CD14-positive monocyte (primary cell): ENCODE data around the gene PPM1B. TPM values are rescaled to one million over a fixed set of nuclear protein-coding genes. Genes with fewer than 3 reads are reported as not detected.

Experiments used
- DNase-seq, 3 donors: peaks; one replicate each; pipeline ENCODE4 v3.0.0-alpha.2; 2011 to 2022
- H2AFZ ChIP-seq: 2 replicates; pipeline ENCODE4 v1.6.0; 2012; ENCODE audit warnings: mild to moderate bottlenecking, low read depth, low read length, inconsistent platforms; ENCODE audit not compliant: insufficient read depth, poor library complexity, severe bottlenecking
- H3K27ac ChIP-seq, 2 donors: 1 replicate in 1 of 2; 2 replicates in 1 of 2; pipeline ENCODE4 v1.5.1; 2012 to 2013; ENCODE audit warnings: low read length in 2 of 2, control low read depth in 1 of 2, inconsistent platforms in 1 of 2, low read depth in 1 of 2, mild to moderate bottlenecking in 1 of 2
- H3K27me3 ChIP-seq, 2 donors: one replicate each; pipeline versions ENCODE4 v1.6.0 to v1.6.1; 2011 to 2013; ENCODE audit warnings: low read length in 2 of 2; ENCODE audit not compliant: control insufficient read depth in 2 of 2, insufficient read depth in 2 of 2
- H3K36me3 ChIP-seq, 2 donors: replicated peaks in 1 of 2; 1 replicate in 1 of 2; 2 replicates in 1 of 2; pipeline versions ENCODE4 v1.5.1 to v1.6.1; 2012 to 2013; ENCODE audit warnings: low read length in 2 of 2, control low read depth in 1 of 2, inconsistent platforms in 1 of 2, mild to moderate bottlenecking in 1 of 2; ENCODE audit not compliant: insufficient read depth in 2 of 2, control insufficient read depth in 1 of 2
- H3K4me1 ChIP-seq, 2 donors: 1 replicate in 1 of 2; 2 replicates in 1 of 2; pipeline versions ENCODE4 v1.5.1 to v1.6.1; 2012 to 2013; ENCODE audit warnings: low read length in 2 of 2, control low read depth in 1 of 2, inconsistent platforms in 1 of 2, mild to moderate bottlenecking in 1 of 2, moderate library complexity in 1 of 2; ENCODE audit not compliant: insufficient read depth in 2 of 2, control insufficient read depth in 1 of 2
- H3K4me2 ChIP-seq: replicated peaks from 2 replicates; pipeline ENCODE3; 2012; ENCODE audit warnings: low read length, moderate library complexity, mild to moderate bottlenecking; ENCODE audit not compliant: poor library complexity, severe bottlenecking; ENCODE audit errors: extremely low read depth
- H3K4me3 ChIP-seq, 3 experiments: fragments of 200-600 bp in 1 of 3; sonication (generic) in 1 of 3; replicated peaks in 1 of 3; 1 replicate in 2 of 3; 2 replicates in 1 of 3; pipeline ENCODE4 v1.5.1; 2011 to 2013; ENCODE audit warnings: low read length in 3 of 3, mild to moderate bottlenecking in 3 of 3, control low read depth in 2 of 3, low read depth in 2 of 3, inconsistent platforms in 1 of 3, moderate library complexity in 1 of 3
- H3K79me2 ChIP-seq: 2 replicates; pipeline ENCODE4 v1.6.0; 2012; ENCODE audit warnings: mild to moderate bottlenecking, control low read depth, inconsistent platforms, low read length, moderate library complexity; ENCODE audit not compliant: insufficient read depth
- H3K9ac ChIP-seq: 2 replicates; pipeline ENCODE4 v1.6.0; 2017; ENCODE audit warnings: low read length, mild to moderate bottlenecking; ENCODE audit not compliant: insufficient read depth, poor library complexity, severe bottlenecking
- H3K9me3 ChIP-seq, 2 donors: replicated peaks in 1 of 2; 1 replicate in 1 of 2; 2 replicates in 1 of 2; pipeline versions ENCODE4 v1.5.1 to v1.6.1; 2012 to 2013; ENCODE audit warnings: low read length in 2 of 2, control low read depth in 1 of 2; ENCODE audit not compliant: control insufficient read depth in 1 of 2, insufficient read depth in 1 of 2
- H4K20me1 ChIP-seq: 2 replicates; pipeline ENCODE4 v1.6.0; 2012; ENCODE audit warnings: mild to moderate bottlenecking, low read length, control low read depth, moderate library complexity; ENCODE audit not compliant: insufficient read depth
- H3K27ac Mint-ChIP-seq, 7 donors: one replicate each; pipeline ENCODE4 v1.8.0; 2020; ENCODE audit warnings: mild to moderate bottlenecking in 7 of 7, mixed read lengths in 7 of 7, moderate library complexity in 6 of 7, inconsistent platforms in 2 of 7
- H3K27me3 Mint-ChIP-seq, 3 donors: one replicate each; pipeline ENCODE4 v1.8.0; 2021 to 2022; ENCODE audit warnings: low read depth in 3 of 3, mild to moderate bottlenecking in 3 of 3, mixed read lengths in 3 of 3, moderate library complexity in 3 of 3, inconsistent platforms in 1 of 3
- H3K36me3 Mint-ChIP-seq, 2 donors: one replicate each; pipeline ENCODE4 v1.8.0; 2020; ENCODE audit warnings: mixed read lengths in 2 of 2, inconsistent platforms in 1 of 2, mild to moderate bottlenecking in 1 of 2
- H3K4me1 Mint-ChIP-seq: one replicate; pipeline ENCODE4 v1.8.0; 2020; ENCODE audit warnings: mild to moderate bottlenecking, mixed read lengths
- H3K4me3 Mint-ChIP-seq, 2 donors: one replicate each; pipeline ENCODE4 v1.8.0; 2020; ENCODE audit warnings: mild to moderate bottlenecking in 2 of 2, mixed read lengths in 2 of 2, moderate library complexity in 1 of 2
- H3K9me3 Mint-ChIP-seq, 7 donors: one replicate each; pipeline ENCODE4 v1.8.0; 2020 to 2022; ENCODE audit warnings: mixed read lengths in 7 of 7, mild to moderate bottlenecking in 6 of 7, moderate library complexity in 6 of 7, inconsistent platforms in 2 of 7
- CTCF ChIP-seq: fragments of 200-600 bp; IDR thresholded peaks from one replicate; pipeline ENCODE4 v1.8.0; 2022; ENCODE audit warnings: antibody characterized with exemption, mild to moderate bottlenecking
- WGBS: methylation state at CpG from one replicate; pipeline ENCODE4 v1.1.5; 2013; ENCODE audit warnings: missing lambda C conversion rate; ENCODE audit not compliant: insufficient coverage; 5-methylcytosine and 5-hydroxymethylcytosine counted together
- intact Hi-C, 2 donors: fragments of 100-400 bp; cut with micrococcal nuclease; formaldehyde crosslinking; loops; one replicate each; pipeline versions ENCODE4 v1.15.0 to v1.15.1; 2023
- polyA plus RNA-seq, 3 donors: library from polyadenylated mRNA; depleted of rRNA in 1 of 3; unstranded in 2 of 3; stranded (reverse) in 1 of 3; fragments of 300-500 nt in 2 of 3; fragments of >200 nt in 1 of 3; fragmentation: Illumina TruSeq in 2 of 3; gene quantifications; 1 replicate in 2 of 3; 2 replicates in 1 of 3; pipeline ENCODE4 v1.2.3, GENCODE V29; 2012 to 2021

PPM1B gene
- polyA plus RNA-seq, 3 donors, result 17.7 to 34.6 (median 24.9) TPM

DNA sequence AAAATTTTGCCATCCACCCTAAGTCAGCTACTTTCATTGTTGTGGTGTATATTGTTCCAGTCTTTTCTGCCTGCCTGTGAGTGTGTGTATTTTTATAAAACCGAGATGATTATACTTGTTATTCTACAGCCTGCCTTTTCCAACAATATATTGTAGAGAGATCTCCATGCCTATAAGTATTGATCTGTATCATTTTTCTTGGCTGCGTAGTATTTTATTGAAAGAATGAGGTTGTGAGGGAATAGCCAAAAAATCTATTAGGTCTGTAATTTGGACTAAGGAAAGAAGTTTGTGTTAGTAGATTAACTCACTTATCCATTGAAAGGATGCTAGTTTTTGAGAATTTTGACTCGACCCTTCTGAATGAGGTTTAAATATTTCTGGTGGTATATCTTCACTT is 34.9 kb downstream of the PPM1B start:
- no peak overlapping the region for H3K4me3 Mint-ChIP-seq
- no peaks in the 10 kb centered on the region for H3K4me1 Mint-ChIP-seq
- H3K27me3 Mint-ChIP-seq, result no peaks in the 10 kb centered on the region
- H2AFZ ChIP-seq, result no peak overlapping the region
- no peak overlapping the region for H3K27ac ChIP-seq
- H3K4me1 ChIP-seq, result no peaks in the 10 kb centered on the region
- H3K4me2 ChIP-seq, result no peak overlapping the region
- no peak overlapping the region for H3K27ac Mint-ChIP-seq
- peaks cover 29 to 37% of the 10 kb centered on the region in 2 donors for H3K36me3 Mint-ChIP-seq
- no peak for DNase-seq
- TF ChIP-seq CTCF, result no peak
- H3K9me3 ChIP-seq, result no peaks in the 10 kb centered on the region
- H4K20me1 ChIP-seq, result peaks cover 100% of the 10 kb centered on the region
- peaks cover 0 to 3% (median 0%) of the 10 kb centered on the region in 7 donors for H3K9me3 Mint-ChIP-seq
- H3K36me3 ChIP-seq, result peaks cover 12 to 50% of the 10 kb centered on the region in 2 donors
- no CpG with 5 or more reads among the region's 3 CpGs for WGBS
- H3K27me3 ChIP-seq, result no peaks in the 10 kb centered on the region
- no peak overlapping the region for H3K4me3 ChIP-seq
- H3K9ac ChIP-seq, result no peak overlapping the region
- intact Hi-C loops, result no loop called here
- H3K79me2 ChIP-seq, result peaks cover 100% of the 10 kb centered on the region

DNA sequence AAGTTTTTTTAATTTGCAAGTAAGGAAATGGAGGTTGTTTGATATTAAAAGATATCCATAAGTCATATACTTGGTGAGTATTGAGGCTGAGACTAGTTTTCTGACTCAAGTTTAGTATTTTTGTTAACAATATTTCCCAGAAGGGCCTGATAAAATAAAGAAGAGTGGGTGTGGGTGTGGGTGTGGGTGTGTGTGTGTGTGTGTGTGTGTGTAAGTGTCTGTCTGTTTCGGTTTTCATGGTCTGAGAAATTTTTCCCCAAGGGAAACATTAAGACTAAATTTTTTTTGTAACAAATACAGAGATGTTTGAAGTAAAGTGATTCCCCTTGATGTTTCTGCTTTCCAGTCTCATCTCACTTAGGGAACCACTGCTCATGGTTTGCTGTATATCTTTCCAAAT is 36.5 kb downstream of the PPM1B start:
- Histone ChIP-seq H3K79me2 (peaks cover 98% of the 10 kb centered on the region), H3K4me1 (no peaks in the 10 kb centered on the region), H3K27ac (no peak overlapping the region), H2AFZ (no peak overlapping the region), H3K4me2 (no peak overlapping the region), H3K36me3 (peaks cover 21 to 67% of the 10 kb centered on the region in 2 donors), H3K27me3 (no peaks in the 10 kb centered on the region), H3K9ac (no peak overlapping the region), H3K4me3 (no peak overlapping the region), H3K9me3 (no peaks in the 10 kb centered on the region), H4K20me1 (peaks cover 98% of the 10 kb centered on the region)
- intact Hi-C loops, result no loop called here
- no peak for TF ChIP-seq CTCF
- DNase-seq, result no peak
- Mint-ChIP-seq H3K4me3 (no peak overlapping the region), H3K27me3 (no peaks in the 10 kb centered on the region), H3K27ac (peak overlapping the region in 1 of 7 donors; percentile 2), H3K4me1 (no peaks in the 10 kb centered on the region), H3K9me3 (peaks cover 0 to 3% (median 0%) of the 10 kb centered on the region in 7 donors), H3K36me3 (peaks cover 39 to 52% of the 10 kb centered on the region in 2 donors)
- no CpG with 5 or more reads among the region's 1 CpG for WGBS
